ENCODE measurements around the gene GEMIN5.

The GEMIN5 gene

GRCh38 chr5:154892369-154892771, 45.6 kb downstream of the GEMIN5 start:
- no peak for DNase-seq (ENCODE audit: low spot score)

GRCh38 chr5:154885439-154885838, 52.6 kb downstream of the GEMIN5 start:
- DNase-seq (ENCODE audit: low spot score) = no peak

- no peak for DNase-seq (ENCODE audit: low spot score)
Measured at GRCh38 chr5:154884424-154884823, 53.6 kb downstream of the GEMIN5 start.

- DNase-seq (ENCODE audit: low spot score) = no peak
Measured at GRCh38 chr5:154881986-154882385, 56.0 kb downstream of the GEMIN5 start.

GRCh38 chr5:154878642-154879335, 59.2 kb downstream of the GEMIN5 start:
- DNase-seq (ENCODE audit: low spot score) = no peak

- no peak for DNase-seq (ENCODE audit: low spot score)
Measured at GRCh38 chr5:154873791-154874331, 64.2 kb downstream of the GEMIN5 start.

GRCh38 chr5:154871734-154872133, 66.3 kb downstream of the GEMIN5 start:
- no peak for DNase-seq (ENCODE audit: low spot score)

- no peak for DNase-seq (ENCODE audit: low spot score)
Measured at GRCh38 chr5:154868702-154869101, 69.3 kb downstream of the GEMIN5 start.

GRCh38 chr5:154866841-154867240, 71.2 kb downstream of the GEMIN5 start:
- DNase-seq (ENCODE audit: low spot score) = no peak

GRCh38 chr5:154865466-154866184, 72.4 kb downstream of the GEMIN5 start:
- no peak for DNase-seq (ENCODE audit: low spot score)

- DNase-seq (ENCODE audit: low spot score) = no peak
Measured at GRCh38 chr5:154863291-154864080, 74.5 kb downstream of the GEMIN5 start.

- DNase-seq (ENCODE audit: low spot score) = no peak
Measured at GRCh38 chr5:154862766-154863165, 75.2 kb downstream of the GEMIN5 start.

GRCh38 chr5:154861946-154862345, 76.1 kb downstream of the GEMIN5 start:
- DNase-seq (ENCODE audit: low spot score) = no peak

- no peak for DNase-seq (ENCODE audit: low spot score)
Measured at GRCh38 chr5:154860765-154861164, 77.2 kb downstream of the GEMIN5 start.

GRCh38 chr5:154860123-154860522, 77.9 kb downstream of the GEMIN5 start:
- no peak for DNase-seq (ENCODE audit: low spot score)

- peak; percentile 35 for DNase-seq (ENCODE audit: low spot score)
Measured at GRCh38 chr5:154858972-154859871, 78.8 kb downstream of the GEMIN5 start.

GRCh38 chr5:154858297-154858971, 79.6 kb downstream of the GEMIN5 start, which contains the start of gene CNOT8:
Gene CNOT8, plus strand, starts transcription at chr5:154858627. Its CDS starts 4,652 bp downstream, at chr5:154863279.
- DNase-seq (ENCODE audit: low spot score) = peak; percentile 97

GRCh38 chr5:154857530-154858296, 80.3 kb downstream of the GEMIN5 start:
- DNase-seq (ENCODE audit: low spot score) = peak; percentile 95

GRCh38 chr5:154851351-154851750, 86.7 kb downstream of the GEMIN5 start:
- no peak for DNase-seq (ENCODE audit: low spot score)

All from globus pallidus (tissue), 1 donor.